Measurements from ENCODE around the gene CELSR3.

Gene CELSR3

GRCh38 chr3:48591886-48592518 is 70.7 kb downstream of the CELSR3 start:
- H3K4me3 ChIP-seq (ENCODE audit: extremely low read depth, insufficient read depth, low read length, poor library complexity, severe bottlenecking), result no peak overlapping the region
- 91 to 92% methylated on average over 16 to 19 of the region's 22 CpGs for WGBS, 2 experiments (ENCODE audit: insufficient coverage in 2 of 2)
- no peaks in the 10 kb centered on the region for H3K9me3 ChIP-seq (ENCODE audit: control insufficient read depth, low read length)
- H3K27ac ChIP-seq (ENCODE audit: low read depth, low read length, severe bottlenecking), result no peak overlapping the region
- H3K4me1 ChIP-seq (ENCODE audit: control insufficient read depth, insufficient read depth, low read length, poor library complexity, severe bottlenecking), result peaks cover 26% of the 10 kb centered on the region
- peaks cover 31% of the 10 kb centered on the region for H3K36me3 ChIP-seq (ENCODE audit: control insufficient read depth, insufficient read depth, low read length)

GRCh38 chr3:48591436-48591835 is 71.2 kb downstream of the CELSR3 start:
- Histone ChIP-seq H3K9me3 (ENCODE audit: control insufficient read depth, low read length) (no peaks in the 10 kb centered on the region), H3K27ac (ENCODE audit: low read depth, low read length, severe bottlenecking) (no peak overlapping the region), H3K36me3 (ENCODE audit: control insufficient read depth, insufficient read depth, low read length) (peaks cover 26% of the 10 kb centered on the region), H3K4me1 (ENCODE audit: control insufficient read depth, insufficient read depth, low read length, poor library complexity, severe bottlenecking) (peaks cover 20% of the 10 kb centered on the region), H3K4me3 (ENCODE audit: extremely low read depth, insufficient read depth, low read length, poor library complexity, severe bottlenecking) (no peak overlapping the region)
- 93 to 97% methylated on average over 6 to 13 of the region's 14 CpGs for whole genome bisulfite sequencing, 2 experiments (ENCODE audit: insufficient coverage in 2 of 2)

- Histone ChIP-seq H3K9me3 (ENCODE audit: control insufficient read depth, low read length) (no peaks in the 10 kb centered on the region), H3K4me3 (ENCODE audit: extremely low read depth, insufficient read depth, low read length, poor library complexity, severe bottlenecking) (no peak overlapping the region), H3K36me3 (ENCODE audit: control insufficient read depth, insufficient read depth, low read length) (peaks cover 45% of the 10 kb centered on the region), H3K4me1 (ENCODE audit: control insufficient read depth, insufficient read depth, low read length, poor library complexity, severe bottlenecking) (peaks cover 6% of the 10 kb centered on the region), H3K27ac (ENCODE audit: low read depth, low read length, severe bottlenecking) (no peak overlapping the region)
- WGBS, 2 experiments (ENCODE audit: insufficient coverage in 2 of 2), result 90 to 94% methylated on average over 15 of the region's 15 CpGs
These were observed 74.5 kb downstream of the CELSR3 start for GRCh38 chr3:48588230-48588629.

GRCh38 chr3:48587686-48588085 is 75.0 kb downstream of the CELSR3 start:
- H3K9me3 ChIP-seq (ENCODE audit: control insufficient read depth, low read length), result no peaks in the 10 kb centered on the region
- peaks cover 48% of the 10 kb centered on the region for H3K36me3 ChIP-seq (ENCODE audit: control insufficient read depth, insufficient read depth, low read length)
- H3K4me1 ChIP-seq (ENCODE audit: control insufficient read depth, insufficient read depth, low read length, poor library complexity, severe bottlenecking), result peaks cover 2% of the 10 kb centered on the region
- H3K27ac ChIP-seq (ENCODE audit: low read depth, low read length, severe bottlenecking), result no peak overlapping the region
- WGBS, 2 experiments (ENCODE audit: insufficient coverage in 2 of 2), result 91 to 98% methylated on average over 6 to 11 of the region's 11 CpGs
- no peak overlapping the region for H3K4me3 ChIP-seq (ENCODE audit: extremely low read depth, insufficient read depth, low read length, poor library complexity, severe bottlenecking)
